PC-3 (cell line): ENCODE data around the gene RNASE12. TPM values are rescaled to one million over a fixed set of nuclear protein-coding genes. Genes with fewer than 3 reads are reported as not detected.

ENCODE experiments used
- ATAC-seq: fragments of 200-7000 bp; cut with Tn5 transposase; 2 replicates; pipeline ENCODE4 v1.9.1; 2020; ENCODE audit warnings: mild to moderate bottlenecking, moderate library complexity
- BruUV-seq: library from RNA; stranded (reverse); fragments of 400-500 nt; replicated peaks from 2 replicates; lab custom pipeline; 2021; lab: Mats Ljungman, UMichigan
- CTCF ChIA-PET: fragments of 300-600 bp; sonication (Branson Sonifier 250); formaldehyde crosslinking; loops from one replicate; lab custom pipeline; 2022; ENCODE audit warnings: antibody characterized with exemption; lab: Charles Lee
- POLR2A ChIA-PET: fragments of 300-600 bp; sonication (Branson Sonifier 250); formaldehyde crosslinking; loops from one replicate; lab custom pipeline; 2022; ENCODE audit warnings: antibody characterized with exemption; ENCODE audit not compliant: unreplicated experiment; lab: Charles Lee
- DNase-seq: peaks from one replicate; pipeline ENCODE4 v3.0.0-alpha.2; 2015
- H2AFZ ChIP-seq: fragments of 300-600 bp; sonication (generic); 2 replicates; pipeline ENCODE4 v1.6.0; 2016; ENCODE audit warnings: antibody characterized with exemption, low read length
- H3F3A ChIP-seq: fragments of 300-600 bp; sonication (generic); one replicate; pipeline ENCODE4 v1.6.0; 2017; ENCODE audit warnings: antibody characterized with exemption, low read length, control low read depth, mild to moderate bottlenecking; ENCODE audit not compliant: unreplicated experiment
- H3K27ac ChIP-seq: fragments of 300-600 bp; sonication (generic); 2 replicates; pipeline ENCODE4 v1.5.1; 2016; ENCODE audit warnings: mild to moderate bottlenecking, low read length
- H3K27me3 ChIP-seq: fragments of 300-600 bp; sonication (generic); 2 replicates; pipeline ENCODE4 v1.6.1; 2016; ENCODE audit warnings: low read length, mixed read lengths
- H3K36me3 ChIP-seq: fragments of 300-600 bp; sonication (generic); 2 replicates; pipeline ENCODE4 v1.6.1; 2016; ENCODE audit warnings: low read depth, mixed run types, low read length, mixed read lengths
- H3K4me1 ChIP-seq: fragments of 300-600 bp; sonication (generic); 2 replicates; pipeline ENCODE4 v1.5.1; 2016; ENCODE audit warnings: low read length; ENCODE audit not compliant: insufficient read depth
- H3K4me2 ChIP-seq: fragments of 300-600 bp; sonication (generic); 2 replicates; pipeline ENCODE4 v1.6.0; 2016; ENCODE audit warnings: low read length
- H3K4me3 ChIP-seq: fragments of 300-600 bp; sonication (generic); 2 replicates; pipeline ENCODE4 v1.5.1; 2016; ENCODE audit warnings: mild to moderate bottlenecking, low read length, mixed read lengths
- H3K79me2 ChIP-seq: fragments of 300-600 bp; sonication (generic); 2 replicates; pipeline ENCODE4 v1.6.1; 2017; ENCODE audit warnings: low read length, mixed read lengths
- H3K9ac ChIP-seq: fragments of 300-600 bp; sonication (generic); 2 replicates; pipeline ENCODE4 v1.6.0; 2016; ENCODE audit warnings: mild to moderate bottlenecking, low read length
- H3K9me2 ChIP-seq: fragments of 300-600 bp; sonication (generic); replicated peaks from 2 replicates; pipeline ENCODE4 v1.6.1; 2016; ENCODE audit warnings: mixed run types, low read length, mixed read lengths
- H3K9me3 ChIP-seq: fragments of 300-600 bp; sonication (generic); 2 replicates; pipeline ENCODE4 v1.6.1; 2016; ENCODE audit warnings: low read length, mixed read lengths
- H4K20me1 ChIP-seq: fragments of 300-600 bp; sonication (generic); 2 replicates; pipeline ENCODE4 v1.6.1; 2016; ENCODE audit warnings: low read length, mixed read lengths
- EZH2 ChIP-seq: fragments of 300-600 bp; sonication (generic); IDR thresholded peaks from one replicate; pipeline ENCODE4 v1.6.1; 2017; ENCODE audit warnings: antibody characterized with exemption, mild to moderate bottlenecking, low read length; ENCODE audit not compliant: unreplicated experiment
- EZH2phosphoT487 ChIP-seq: fragments of 300-600 bp; sonication (generic); IDR thresholded peaks from 2 replicates; pipeline ENCODE4 v1.6.1; 2018; ENCODE audit warnings: mild to moderate bottlenecking, antibody characterized with exemption, low read length, borderline replicate concordance
- intact Hi-C: fragments of 100-400 bp; cut with micrococcal nuclease; formaldehyde crosslinking; loops from 2 replicates; pipeline ENCODE4 v1.9.0; 2023
- total RNA-seq: library from RNA; depleted of rRNA; stranded (reverse); fragments of >200 nt; gene quantifications from 2 replicates; pipeline ENCODE4 v1.2.3, GENCODE V29; 2014
- TF ChIP-seq, protein P1 (sequence below): fragments of 300-600 bp; sonication (generic); conservative IDR thresholded peaks from 2 replicates; pipeline ENCODE4 v1.5.1; 2017; ENCODE audit warnings: antibody characterized with exemption, low read depth, mild to moderate bottlenecking, low read length

RNASE12 gene
- total RNA-seq, 1 experiment from 2014 or later: not detected

DNA sequence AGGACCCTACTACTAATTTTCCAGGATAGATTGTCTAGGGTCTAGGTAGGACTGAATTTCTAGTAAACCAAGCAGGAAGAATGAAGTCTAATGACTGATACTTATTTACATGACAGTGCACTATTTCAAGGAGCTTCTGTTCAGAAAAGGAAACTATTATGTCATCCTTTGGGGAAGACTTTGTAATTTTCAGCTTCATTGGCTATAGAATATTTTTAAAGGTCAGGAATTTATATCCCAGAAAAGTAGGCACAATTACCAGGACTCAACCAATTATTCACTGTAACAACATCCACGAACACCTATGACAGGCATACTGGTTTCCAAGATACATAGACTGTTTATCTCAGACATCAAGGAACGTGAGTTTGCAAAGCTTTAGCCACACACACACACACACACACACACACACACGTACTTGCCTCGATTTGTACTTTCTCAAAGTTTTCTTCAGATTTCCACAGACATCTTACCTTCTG, 27.1 kb upstream of the RNASE12 start:
- Histone ChIP-seq H3F3A (peaks cover 7% of the 10 kb centered on the region), H3K9me3 (no peaks in the 10 kb centered on the region), H2AFZ (no peak overlapping the region), H3K27ac (no peak overlapping the region), H3K9me2 (no peaks in the 10 kb centered on the region), H3K36me3 (no peaks in the 10 kb centered on the region), H3K4me3 (no peak overlapping the region), H3K9ac (no peak overlapping the region), H3K79me2 (no peaks in the 10 kb centered on the region), H3K4me2 (no peak overlapping the region), H4K20me1 (no peaks in the 10 kb centered on the region), H3K4me1 (peaks cover 10% of the 10 kb centered on the region), H3K27me3 (no peaks in the 10 kb centered on the region)
- no peak for TF ChIP-seq EZH2phosphoT487
- TF ChIP-seq, protein P1, sequence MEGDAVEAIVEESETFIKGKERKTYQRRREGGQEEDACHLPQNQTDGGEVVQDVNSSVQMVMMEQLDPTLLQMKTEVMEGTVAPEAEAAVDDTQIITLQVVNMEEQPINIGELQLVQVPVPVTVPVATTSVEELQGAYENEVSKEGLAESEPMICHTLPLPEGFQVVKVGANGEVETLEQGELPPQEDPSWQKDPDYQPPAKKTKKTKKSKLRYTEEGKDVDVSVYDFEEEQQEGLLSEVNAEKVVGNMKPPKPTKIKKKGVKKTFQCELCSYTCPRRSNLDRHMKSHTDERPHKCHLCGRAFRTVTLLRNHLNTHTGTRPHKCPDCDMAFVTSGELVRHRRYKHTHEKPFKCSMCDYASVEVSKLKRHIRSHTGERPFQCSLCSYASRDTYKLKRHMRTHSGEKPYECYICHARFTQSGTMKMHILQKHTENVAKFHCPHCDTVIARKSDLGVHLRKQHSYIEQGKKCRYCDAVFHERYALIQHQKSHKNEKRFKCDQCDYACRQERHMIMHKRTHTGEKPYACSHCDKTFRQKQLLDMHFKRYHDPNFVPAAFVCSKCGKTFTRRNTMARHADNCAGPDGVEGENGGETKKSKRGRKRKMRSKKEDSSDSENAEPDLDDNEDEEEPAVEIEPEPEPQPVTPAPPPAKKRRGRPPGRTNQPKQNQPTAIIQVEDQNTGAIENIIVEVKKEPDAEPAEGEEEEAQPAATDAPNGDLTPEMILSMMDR: no peak
- no peak for TF ChIP-seq EZH2
- no TSS peak for BruUV-seq
- intact Hi-C loops: no loop called here
- ChIA-PET CTCF (no interaction called here), POLR2A (no interaction called here)
- DNase-seq: no peak
- no peak for ATAC-seq

DNA sequence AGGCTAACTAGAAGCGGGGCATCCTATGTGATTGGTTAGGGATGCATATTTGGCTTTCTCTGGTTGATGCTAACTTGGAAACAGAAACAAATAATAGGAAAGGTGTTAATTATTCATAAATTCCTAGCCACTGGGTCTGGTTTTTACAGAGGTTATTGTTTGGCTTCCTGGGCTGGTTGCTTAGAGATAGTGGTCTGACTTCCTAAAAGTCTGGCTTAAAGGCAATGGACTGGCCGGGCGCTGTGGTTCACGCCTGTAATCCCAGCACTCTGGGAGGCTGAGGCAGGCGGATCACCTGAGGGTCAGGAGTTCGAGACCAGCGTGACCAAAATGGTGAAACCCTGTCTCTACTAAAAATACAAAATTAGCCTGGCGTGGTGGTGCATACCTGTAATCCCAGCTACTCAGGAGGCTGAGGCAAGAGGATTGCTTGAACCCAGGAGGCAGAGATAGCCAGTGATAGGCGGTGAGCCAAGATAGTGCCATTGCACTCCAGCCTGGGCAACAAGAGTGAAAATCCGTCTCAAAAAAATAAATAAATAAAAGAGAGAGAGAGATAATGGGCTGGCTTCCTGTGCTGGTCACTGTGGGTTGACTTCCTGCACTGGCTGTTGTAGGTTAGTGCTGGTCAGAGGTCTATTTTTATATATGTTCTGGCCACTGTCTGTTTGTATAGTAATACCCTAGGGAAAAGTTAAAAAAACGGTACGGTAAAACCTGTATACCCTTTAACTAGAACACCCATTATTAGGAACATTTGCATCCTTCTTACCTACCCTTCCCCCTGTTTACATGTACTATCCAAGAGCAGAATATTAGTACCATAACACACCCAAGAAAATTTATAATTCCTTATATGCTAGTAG, 26.2 kb upstream of the RNASE12 start:
- no peak for DNase-seq
- no peak for ATAC-seq
- H3K4me3 ChIP-seq: no peak overlapping the region
- H3K4me1 ChIP-seq: peaks cover 10% of the 10 kb centered on the region
- H3K9me3 ChIP-seq: no peaks in the 10 kb centered on the region
- no TSS peak for BruUV-seq
- H2AFZ ChIP-seq: no peak overlapping the region
- H3F3A ChIP-seq: peaks cover 7% of the 10 kb centered on the region
- no peaks in the 10 kb centered on the region for H3K36me3 ChIP-seq
- H3K9ac ChIP-seq: no peak overlapping the region
- no peak overlapping the region for H3K4me2 ChIP-seq
- TF ChIP-seq EZH2phosphoT487 (no peak), EZH2 (no peak)
- TF ChIP-seq, protein P1: no peak
- no peak overlapping the region for H3K27ac ChIP-seq
- H3K27me3 ChIP-seq: no peaks in the 10 kb centered on the region
- intact Hi-C loops: no loop called here
- ChIA-PET CTCF (no interaction called here), POLR2A (no interaction called here)
- no peaks in the 10 kb centered on the region for H4K20me1 ChIP-seq
- H3K79me2 ChIP-seq: no peaks in the 10 kb centered on the region
- H3K9me2 ChIP-seq: no peaks in the 10 kb centered on the region

DNA sequence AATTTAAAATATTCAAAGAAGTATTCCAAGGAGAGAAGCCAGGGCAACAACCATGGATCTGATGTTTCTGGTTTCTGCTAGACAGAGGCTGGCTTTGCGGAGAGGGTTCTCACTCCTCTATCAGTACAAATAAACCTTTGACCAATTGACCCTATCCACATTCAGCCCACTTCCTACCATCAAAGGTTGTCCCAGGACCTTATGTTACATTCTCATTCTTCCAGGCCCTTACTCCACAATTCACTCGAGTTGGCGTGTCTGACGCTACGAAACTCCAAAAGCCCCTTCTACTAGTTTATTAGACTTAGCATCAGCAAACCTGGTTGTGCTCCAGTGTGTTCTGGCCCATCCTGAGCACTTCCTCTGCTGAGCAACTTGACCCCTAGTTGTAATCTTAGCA, 24.8 kb upstream of the RNASE12 start:
- H3K79me2 ChIP-seq: no peaks in the 10 kb centered on the region
- no peak overlapping the region for H3K9ac ChIP-seq
- TF ChIP-seq EZH2phosphoT487: no peak
- no peak for TF ChIP-seq EZH2
- TF ChIP-seq, protein P1: no peak
- CTCF ChIA-PET: no interaction called here
- no peaks in the 10 kb centered on the region for H3K9me2 ChIP-seq
- ATAC-seq (no peak), DNase-seq (no peak)
- H3K36me3 ChIP-seq: no peaks in the 10 kb centered on the region
- H2AFZ ChIP-seq: no peak overlapping the region
- intact Hi-C loops: no loop called here
- H3K27ac ChIP-seq: no peak overlapping the region
- H3K4me1 ChIP-seq: peaks cover 14% of the 10 kb centered on the region
- peaks cover 7% of the 10 kb centered on the region for H3F3A ChIP-seq
- POLR2A ChIA-PET: no interaction called here
- no peaks in the 10 kb centered on the region for H3K9me3 ChIP-seq
- BruUV-seq: no TSS peak
- H3K4me3 ChIP-seq: no peak overlapping the region
- no peaks in the 10 kb centered on the region for H3K27me3 ChIP-seq
- H3K4me2 ChIP-seq: no peak overlapping the region
- no peaks in the 10 kb centered on the region for H4K20me1 ChIP-seq
